T-helper 22 cell (primary cell): ENCODE data around the gene SVOPL.

Experiments used
- DNase-seq: peaks from one replicate; pipeline ENCODE4 v3.0.0-alpha.2; 2020; ENCODE audit warnings: low read depth

The SVOPL gene

DNA sequence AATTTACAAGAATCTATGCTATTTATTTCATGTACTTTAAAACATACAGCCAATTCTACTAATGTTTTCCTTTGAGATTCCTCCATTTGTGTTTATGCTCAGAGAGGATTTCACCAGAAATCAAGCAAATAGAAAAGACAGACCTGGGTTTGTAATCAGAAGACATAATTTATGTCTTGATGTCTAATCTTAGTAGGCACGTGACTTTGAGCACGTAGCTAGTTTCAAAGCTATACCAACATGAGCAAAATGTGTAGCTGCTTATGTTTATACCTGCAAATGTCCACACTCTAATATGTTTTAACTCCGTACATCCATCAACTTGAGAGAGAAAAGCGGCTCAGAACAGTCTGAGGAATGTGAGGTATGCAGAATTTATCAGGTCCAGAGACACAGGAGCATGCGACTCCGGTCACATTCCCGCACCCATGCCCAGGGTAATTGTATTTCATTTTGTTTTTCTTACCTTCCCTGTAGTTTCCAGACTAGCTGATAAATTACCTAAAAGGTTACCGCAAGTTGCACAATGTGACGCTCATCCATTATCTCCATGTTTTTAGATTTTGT, 40.0 kb downstream of the SVOPL start:
- no peak for DNase-seq

DNA sequence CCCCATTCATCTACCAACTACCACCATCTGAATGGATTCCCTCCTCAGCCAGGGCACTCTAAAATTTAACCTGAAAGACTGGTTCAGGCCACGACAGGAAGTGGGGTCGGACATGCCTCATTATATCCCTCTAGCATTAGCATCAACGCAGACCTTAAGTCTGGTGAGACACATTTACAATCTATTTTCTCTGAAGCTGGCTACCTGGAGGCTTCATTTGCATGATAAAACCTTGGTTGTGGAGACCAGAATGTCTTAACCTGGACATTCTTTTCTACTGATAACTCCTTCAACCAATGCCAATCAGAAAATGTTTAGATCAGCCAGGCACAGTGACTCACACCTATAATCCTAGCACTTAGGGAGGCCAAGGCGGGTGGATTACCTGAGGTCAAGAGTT, 42.3 kb downstream of the SVOPL start:
- DNase-seq = no peak

DNA sequence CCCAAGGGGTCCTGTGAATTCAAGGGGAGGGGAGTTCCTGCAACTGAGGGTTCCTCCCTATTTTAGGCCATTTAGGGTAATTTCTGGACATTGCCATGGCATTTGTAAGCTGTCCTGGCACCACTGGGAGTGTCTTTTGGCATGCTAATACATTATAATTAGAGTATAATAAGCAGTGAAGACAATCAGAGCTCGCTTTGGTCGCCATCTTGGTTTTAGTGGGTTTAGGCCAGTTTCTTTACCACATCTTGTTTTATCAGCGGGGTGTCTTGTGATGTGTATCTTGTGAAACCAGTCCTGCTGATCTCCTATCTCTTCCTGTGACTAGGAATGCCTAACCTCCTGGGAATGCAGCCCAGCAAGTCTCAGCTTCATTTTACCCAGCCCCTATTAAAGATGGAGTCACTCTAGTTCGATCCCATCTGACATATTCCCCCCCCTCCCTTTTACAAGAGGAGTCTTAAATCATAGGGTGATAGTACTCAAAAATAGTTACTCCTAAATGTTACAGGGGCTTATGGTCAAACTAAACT, 43.2 kb downstream of the SVOPL start:
- DNase-seq = no peak

DNA sequence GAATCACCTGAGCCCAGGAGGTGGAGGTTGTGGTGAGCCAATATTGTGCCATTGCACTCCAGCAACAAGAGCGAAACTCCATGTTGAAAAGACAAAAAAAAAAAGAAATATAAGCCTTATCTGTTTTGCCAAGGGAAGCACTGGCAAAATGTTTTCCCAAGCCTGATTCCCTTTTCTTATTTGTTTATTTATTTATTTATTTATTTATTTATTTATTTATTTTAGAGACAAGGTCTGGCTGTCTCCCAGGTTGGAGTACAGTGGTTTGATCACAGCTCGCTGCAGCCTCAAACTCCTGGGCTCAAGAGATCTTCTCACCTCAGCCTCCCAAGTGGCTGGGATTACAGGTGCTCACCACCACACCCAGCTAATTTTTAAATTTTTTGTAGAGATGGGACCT, 44.2 kb downstream of the SVOPL start:
- DNase-seq = no peak

DNA sequence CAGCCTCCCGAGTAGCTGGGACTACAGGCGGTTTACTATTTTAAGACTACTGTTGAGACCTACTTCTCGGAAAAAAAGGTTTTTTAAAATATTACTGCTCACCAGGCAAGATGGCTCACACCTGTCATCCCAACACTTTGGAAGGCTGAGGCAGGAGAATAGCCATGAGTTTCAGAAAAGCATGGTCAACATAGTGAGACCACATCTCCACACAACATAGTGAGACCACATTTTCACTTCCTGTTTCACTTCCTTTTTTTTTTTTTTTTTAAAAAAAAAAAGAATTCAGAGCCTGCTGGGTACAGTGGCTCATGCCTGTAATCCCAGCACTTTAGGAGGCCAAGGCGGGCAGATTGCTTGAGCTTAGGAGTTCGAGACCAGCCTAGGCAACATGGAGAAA, 46.5 kb downstream of the SVOPL start:
- no peak for DNase-seq

DNA sequence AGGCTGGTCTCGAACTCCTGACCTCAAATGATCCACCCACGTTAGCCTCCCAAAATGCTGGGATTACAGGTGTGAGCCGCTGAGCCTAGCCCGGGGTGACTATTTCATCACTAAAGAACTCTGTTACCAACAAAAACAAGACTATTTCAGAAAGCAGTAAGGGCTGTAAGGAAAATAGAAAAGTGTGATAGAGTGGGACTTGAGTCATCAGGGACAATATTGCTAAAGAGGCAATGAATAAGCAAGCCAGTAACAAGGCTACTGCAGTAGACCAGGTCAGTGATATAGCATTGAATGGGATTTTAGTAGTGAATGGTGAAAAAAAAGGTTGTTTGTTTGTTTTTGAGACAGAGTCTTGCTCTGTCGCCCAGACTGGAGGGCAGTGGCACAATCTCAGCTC, 51.7 kb downstream of the SVOPL start:
- no peak for DNase-seq

DNA sequence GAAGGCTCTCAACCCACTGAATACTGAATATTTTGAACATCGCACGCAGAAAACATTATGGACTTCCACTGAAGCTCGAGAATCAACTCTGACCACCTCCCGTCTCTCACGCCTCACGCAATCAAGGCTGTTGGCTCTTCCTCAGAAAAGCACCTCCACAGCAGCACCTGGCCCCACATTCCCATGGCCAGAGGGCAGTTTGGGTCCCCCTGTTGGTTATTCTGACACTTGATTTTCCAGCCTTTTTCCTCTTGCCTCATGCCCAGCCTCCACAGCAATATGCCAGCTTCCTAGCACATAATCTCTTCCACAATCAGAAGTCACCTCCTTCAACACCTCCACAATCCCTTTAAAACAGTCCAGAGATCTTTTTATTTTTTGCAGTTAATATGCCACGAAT, 55.9 kb downstream of the SVOPL start:
- no peak for DNase-seq

DNA sequence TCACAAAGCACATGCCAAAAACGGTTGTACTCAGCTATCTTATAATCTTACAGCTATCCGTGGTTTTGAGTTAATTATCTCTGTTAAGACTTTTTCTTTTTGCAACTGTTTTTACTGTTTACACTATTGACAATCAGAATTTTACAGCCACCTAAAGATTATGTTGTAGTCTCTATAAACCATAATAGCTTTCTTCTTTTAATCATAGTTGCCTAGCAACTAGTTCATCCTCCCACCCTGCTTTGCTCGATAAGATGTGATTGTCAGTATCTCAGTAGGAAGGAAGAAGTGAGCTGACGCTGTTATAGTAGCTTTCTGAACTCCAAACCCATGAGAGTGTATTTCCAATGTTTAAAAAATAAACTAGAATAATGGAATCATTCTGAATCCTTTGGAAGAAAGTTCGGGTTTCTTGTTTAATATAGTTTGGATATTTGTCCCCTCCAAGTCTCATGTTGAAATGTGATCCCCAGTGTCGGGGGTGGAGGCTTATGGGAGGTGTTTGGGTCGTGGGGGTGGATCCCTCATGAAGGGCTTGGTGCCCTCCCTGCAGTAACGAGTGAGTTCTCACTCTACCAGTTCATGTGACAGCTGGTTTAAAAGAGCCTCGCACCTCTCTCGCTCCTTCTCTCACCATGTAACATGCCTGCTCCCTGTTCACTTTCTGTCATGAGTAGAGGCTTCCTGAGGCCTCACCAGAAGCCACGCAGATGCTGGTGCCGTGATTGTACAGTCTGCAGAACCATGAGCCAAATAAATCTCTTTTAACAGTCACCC, 68.1 kb downstream of the SVOPL start:
- no peak for DNase-seq

DNA sequence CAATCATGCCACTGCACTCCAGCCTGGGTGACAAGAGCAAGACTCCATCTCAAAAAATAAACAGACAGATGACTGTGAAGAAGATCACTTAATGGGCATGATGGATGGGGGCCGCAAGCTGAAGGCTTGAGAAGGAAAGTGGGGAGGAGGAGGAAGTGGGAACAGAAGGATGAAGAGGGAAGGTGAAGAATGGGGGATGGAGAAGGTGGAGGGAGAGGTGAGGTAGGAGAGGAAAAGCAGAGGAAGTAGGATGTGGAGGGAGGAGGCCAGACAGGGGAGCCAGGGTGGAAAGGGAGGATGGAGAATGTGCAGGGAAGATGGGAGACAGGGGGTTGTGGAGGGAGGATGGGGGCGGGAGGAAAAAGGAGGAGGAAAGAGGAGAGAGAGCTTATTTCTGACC, 68.8 kb downstream of the SVOPL start:
- DNase-seq = no peak

DNA sequence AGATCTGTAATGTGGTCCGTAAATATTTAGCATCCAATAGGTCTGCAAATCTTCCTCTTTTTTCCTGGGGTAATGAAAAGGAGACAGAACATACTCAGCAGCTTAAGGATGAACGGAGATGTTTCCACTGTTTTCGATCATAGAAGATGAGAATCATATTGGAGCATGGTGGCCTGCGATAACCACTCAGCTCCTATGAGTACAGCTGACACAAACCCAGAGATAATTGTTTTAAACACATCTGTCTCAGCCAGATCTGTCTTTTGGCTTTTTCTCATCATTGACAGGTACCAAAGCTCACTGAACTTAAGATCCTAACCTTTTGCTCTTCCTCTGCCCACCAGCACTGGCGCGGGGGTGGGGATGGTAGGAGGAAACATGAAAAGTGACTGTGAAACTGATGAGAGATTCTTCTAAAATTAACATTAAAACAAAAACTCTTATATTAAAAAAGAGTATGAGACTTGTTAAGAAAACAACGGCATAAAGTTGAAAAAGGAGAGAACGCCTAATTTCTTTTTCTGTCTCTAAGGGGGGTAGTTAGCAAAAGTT, 71.0 kb downstream of the SVOPL start:
- no peak for DNase-seq

DNA sequence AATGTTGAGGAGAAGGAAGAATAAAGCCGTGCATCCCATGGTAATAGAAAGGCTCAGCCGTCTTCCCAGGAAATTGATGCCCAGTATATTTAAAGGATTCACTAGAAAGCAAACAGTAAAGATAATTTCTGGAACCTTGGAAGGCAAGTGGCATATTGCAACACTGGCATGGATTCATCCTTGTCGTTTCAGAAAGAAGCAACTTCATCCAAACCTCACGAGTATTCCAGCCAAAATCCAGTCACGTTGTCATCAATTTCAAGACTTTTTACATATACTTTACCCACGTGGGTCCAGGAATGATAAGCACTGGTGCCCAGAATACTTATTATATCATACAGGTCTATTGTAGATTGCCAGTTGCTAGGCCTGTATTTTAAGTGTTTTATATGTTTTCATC, 73.8 kb downstream of the SVOPL start:
- DNase-seq = no peak

DNA sequence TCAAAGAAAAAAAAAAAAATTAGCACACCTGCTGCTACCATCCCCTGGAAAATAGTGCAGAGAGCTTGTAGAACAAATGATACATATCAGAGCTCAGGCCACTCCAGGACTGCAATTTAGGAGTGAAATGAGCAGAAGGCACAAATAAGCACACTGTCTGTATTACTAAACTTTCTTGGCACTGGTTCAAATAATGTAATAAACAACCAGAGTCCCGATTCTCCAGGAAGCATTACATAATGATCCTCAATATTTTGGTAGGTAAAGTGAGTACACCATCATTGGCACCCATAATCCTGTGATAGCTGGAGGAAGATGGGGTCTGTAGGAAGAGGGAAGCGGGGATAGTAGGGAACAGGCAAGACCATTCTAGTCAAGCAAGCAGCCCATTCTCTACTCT, 74.3 kb downstream of the SVOPL start:
- DNase-seq = no peak

DNA sequence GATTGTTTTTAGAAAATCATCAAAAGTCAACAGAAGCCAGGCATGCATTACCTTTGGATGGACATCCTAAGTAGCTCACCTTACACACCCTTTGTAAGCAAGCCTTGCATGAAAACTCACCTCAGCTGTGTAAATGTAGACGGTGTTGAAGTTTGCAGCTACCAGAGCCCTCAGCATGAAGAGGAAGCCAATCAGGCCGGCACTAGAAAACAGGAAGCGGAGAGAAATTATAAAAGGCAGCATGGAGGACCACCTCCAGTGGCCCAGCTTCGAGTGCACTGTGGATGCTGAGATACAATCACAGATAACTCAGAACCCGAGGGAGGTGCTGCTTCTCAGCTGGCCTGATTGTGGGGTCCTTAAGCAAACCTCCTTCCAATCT, 75.3 kb downstream of the SVOPL start:
- no peak for DNase-seq

DNA sequence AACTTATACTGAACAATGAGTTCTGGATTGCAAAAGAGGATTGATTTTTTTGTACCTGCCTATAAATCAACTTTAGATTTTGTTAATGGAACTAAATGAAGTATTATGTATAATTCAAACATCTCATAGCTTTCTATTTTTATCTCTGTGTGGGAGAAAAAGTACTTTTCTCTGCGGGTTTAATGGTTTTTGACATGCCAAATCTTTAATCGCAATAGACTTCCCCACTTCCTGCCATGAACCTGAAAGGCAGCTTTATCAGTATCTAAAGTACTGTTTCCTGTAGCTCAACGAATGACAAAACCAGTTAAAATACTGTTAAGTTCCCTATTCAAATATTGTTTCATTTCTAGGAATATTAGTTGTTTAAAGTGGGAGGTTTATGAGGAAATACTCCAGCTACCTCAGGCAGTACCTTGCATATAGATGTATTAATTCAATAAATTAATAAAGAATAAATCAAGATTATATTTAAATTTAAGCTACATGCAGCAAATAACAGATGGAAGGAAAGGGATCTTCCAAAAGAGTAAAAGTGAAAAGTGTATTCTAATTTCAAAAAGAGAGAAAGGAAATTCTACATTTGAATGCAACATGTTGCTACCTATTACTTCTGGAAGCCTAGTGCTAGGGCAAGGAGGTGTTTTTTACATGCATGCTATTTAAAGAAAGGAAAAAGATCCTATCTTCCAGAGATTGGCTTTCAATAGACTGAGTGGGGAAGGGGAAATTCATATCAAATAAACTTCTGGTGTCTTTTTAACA, 75.9 kb downstream of the SVOPL start:
- no peak for DNase-seq

DNA sequence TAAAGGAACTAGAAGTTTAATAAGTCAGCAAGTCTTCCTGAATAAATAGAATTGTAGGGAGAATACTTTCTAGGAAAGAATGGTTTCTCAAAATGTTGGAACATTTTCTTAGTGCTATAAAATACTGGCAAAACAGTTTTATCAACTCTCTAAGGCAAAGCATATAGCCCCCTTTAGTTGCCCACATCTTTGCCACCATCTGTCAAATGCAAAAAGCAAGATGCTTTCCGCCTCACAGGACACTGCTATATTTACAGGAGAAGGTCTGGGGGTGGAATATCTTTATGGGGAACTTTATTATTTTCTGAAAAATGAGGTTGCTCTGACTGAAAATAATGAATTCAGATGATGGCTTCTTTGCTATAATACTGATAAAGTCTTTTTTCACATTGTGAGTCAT, 78.3 kb downstream of the SVOPL start:
- no peak for DNase-seq

DNA sequence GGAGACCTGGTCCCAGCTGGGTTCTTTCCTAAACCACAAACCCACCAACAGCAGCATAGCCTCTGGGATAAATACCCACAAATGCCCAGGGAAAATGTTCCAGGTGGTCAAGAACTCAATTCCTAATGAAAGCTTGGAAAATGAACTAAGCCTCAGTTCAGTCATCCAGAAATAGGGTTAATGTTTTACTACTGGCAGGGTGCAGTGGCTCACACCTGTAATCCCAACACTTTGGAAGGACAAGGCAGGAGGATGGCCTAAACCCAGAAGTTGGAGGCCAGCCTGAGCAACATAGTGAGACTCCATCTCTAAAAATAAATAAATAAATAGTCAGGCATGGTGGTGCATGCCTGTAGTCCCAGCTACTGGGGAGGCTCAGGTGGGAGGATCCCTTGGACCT, 82.2 kb downstream of the SVOPL start:
- no peak for DNase-seq

DNA sequence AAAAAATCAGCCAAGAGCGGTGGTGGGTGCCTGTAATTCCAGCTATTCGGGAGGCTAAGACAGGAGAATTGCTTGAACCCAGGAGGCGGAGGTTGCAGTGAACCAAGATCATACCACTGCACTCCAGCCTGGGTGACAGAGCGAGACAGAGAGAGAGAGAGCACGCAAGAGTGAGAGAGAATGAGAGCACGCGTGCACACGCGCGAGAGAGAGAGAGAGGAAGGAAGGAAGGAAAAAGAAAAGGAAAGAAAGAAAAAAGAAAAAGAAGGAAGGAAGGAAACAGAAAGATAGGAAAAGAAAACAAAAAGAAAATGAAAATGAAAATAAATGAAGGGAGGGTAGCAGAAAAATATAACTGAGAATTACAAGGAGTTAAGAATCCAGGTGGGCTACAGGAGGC, 82.7 kb downstream of the SVOPL start:
- DNase-seq = no peak

DNA sequence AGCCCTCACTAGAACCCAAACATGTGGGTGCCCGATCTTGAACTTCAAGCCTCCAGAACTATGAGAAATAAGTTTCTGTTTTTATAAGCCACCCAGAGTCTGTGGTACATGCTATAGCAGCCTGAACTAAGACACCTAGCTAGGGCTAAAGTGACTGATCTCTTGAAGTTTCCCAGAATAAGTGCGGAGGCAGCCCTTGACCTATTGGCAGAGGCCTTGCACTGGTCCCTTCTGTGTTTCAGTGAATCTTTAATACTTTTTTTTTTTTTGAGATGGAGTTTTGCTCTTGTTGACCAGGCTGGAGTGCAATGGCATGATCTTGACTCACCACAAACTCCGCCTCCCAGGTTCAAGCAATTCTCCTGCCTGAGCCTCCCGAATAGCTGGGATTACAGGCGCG, 85.1 kb downstream of the SVOPL start:
- no peak for DNase-seq

DNA sequence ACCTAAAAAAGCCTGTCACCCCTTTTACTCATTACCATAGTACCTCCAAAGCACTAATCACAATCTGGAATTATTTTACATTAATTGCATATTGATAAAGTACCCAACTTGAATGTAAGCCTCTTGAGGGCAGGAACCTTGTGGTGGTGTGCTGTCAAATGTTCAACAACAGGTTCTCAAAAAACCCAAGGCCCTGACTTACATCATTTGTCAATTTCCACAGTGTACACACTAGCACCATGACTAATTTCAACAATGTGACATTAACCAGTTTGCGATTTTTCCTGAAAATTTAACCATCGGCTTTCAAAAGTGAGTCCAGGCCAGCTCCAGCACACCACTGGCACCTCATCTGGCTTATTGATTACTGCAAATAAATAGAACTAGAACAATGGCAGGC, 87.5 kb downstream of the SVOPL start:
- no peak for DNase-seq

DNA sequence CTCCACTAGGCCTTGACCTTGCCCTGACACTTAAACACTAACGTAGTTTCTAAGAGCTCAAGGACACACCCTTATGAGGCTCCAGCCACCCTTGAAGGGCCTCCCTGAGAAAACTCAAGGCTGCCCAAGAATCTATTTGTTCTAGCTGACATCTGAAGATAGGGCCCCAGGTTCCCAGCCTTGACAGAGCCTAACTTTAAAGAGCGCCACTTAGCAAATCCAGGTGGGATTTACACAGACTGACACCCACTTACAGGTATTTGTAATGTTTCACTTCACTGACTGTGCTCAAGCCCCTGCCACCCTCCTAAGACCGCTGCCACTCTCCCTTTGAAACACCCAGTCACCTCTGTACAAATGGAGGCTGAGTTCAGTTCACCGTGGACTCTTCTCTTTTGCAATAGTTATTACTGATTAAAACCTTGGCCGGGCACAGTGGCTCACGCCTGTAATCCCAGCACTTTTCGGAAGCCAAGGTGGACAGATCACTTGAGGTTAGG, 90.4 kb downstream of the SVOPL start:
- no peak for DNase-seq

DNA sequence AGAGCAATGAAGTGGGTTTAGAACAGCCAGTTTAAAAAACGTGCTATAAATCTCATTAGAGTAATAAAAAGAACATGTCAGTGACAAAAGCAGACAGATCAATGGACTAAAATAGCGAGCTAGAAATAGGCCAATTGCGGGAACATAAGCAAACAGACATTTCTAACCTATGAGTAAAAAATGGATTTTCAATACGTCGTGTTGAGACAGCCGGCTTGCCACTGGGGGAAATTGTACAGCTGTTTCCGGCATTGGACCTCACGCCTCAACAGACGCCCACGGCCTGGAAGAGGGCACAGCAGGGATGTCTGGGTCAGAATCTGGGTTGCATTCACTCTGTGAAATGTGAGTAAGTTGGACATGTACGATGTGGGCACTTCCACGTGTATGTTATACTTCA, 92.9 kb downstream of the SVOPL start:
- no peak for DNase-seq

DNA sequence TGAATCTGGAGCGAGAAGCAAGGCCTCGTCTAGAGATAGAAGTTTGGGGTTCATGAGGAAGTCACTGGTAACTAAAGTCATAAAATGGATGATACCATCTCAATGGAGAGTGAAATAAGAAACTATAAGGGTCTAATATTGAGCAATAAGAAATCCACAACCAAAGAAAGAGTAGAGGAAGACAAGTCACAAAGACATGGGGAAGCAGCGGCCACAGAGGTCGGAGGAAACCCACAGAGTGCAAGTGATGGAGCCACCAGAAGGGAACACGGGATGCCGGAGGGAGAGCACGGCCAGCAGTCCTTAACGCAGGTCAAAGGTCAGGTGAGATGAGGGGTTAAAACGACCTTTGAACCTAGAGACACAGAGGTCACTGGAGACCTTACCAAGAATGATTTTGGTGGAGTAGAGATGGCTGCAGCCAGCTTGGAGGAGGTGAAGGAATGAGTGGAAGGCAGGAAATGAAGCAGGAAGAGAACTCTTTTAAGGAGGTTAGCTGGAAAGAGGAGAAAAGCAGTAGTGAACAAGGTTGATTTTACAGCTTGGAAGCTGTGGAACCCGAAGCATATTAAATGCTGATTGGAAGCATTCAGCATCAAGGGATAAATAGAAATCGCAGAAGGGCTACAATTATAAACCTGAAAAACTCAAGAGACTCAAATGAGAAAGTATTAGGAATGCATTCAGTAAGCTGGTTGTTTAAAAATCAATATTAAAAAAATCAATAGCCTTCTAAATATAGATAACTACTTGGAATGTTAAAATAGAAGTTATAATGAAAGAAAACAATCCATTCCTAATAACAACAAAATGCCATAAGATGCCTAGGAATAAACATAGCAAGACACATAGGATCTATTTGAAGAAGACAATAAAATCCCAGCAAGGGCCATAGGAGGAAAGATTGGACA, 93.7 kb downstream of the SVOPL start:
- DNase-seq = no peak
